ENCODE data around the gene WDTC1. TPM values are rescaled to one million over a fixed set of nuclear protein-coding genes. Genes with fewer than 3 reads are reported as not detected.

The WDTC1 gene
- total RNA-seq, 1 experiment from 2014 or later = 23.7 TPM

DNA sequence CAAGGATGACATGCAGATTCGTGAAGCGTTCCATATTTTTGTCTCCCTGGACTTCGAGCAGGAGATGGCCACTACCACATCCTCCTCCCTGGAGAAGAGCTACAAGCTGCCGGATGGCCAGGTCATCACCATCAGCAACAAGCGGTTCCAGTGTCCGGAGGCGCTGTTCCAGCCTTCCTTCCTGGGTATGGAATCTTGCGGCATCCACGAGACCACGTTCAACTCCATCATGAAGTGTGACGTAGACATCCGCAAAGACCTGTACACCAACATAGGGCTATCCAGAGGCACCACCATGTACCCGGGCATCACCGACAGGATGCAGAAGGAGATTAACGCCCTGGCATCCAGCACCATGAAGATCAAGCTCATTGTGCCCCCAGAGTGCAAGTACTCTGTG lies 90.9 kb downstream of the WDTC1 start:
- ChIA-PET CTCF (no interaction called here), POLR2A (ENCODE audit: unreplicated experiment) (no interaction called here)
- Histone ChIP-seq H3K9ac (ENCODE audit: low read length) (no peak overlapping the region), H3K9me2 (replicated peaks; ENCODE audit: low read length) (no peaks in the 10 kb centered on the region), H3K36me3 (ENCODE audit: low read depth, low read length) (peaks cover 19% of the 10 kb centered on the region), H2AFZ (ENCODE audit: low read length) (no peak overlapping the region), H3K4me3 (ENCODE audit: low read length) (no peak overlapping the region), H3K4me2 (ENCODE audit: low read length) (no peak overlapping the region), H4K20me1 (ENCODE audit: low read length) (no peaks in the 10 kb centered on the region), H3K9me3 (ENCODE audit: low read length) (no peaks in the 10 kb centered on the region), H3K27ac (ENCODE audit: low read length) (no peak overlapping the region), H3K4me1 (ENCODE audit: insufficient read depth, low read length) (peaks cover 12% of the 10 kb centered on the region; the same call in 1 of the 2 replicates), H3K27me3 (ENCODE audit: low read length) (no peaks in the 10 kb centered on the region), H3F3A (ENCODE audit: low read length, unreplicated experiment) (no peaks in the 10 kb centered on the region), H3K79me2 (ENCODE audit: low read length) (peaks cover 76% of the 10 kb centered on the region)
- no peak for DNase-seq
- ATAC-seq = no peak
- no peak for TF ChIP-seq EZH2 (IDR thresholded peaks at IDR 0.05; ENCODE audit: low read length, unreplicated experiment)
- TF ChIP-seq, protein P1, sequence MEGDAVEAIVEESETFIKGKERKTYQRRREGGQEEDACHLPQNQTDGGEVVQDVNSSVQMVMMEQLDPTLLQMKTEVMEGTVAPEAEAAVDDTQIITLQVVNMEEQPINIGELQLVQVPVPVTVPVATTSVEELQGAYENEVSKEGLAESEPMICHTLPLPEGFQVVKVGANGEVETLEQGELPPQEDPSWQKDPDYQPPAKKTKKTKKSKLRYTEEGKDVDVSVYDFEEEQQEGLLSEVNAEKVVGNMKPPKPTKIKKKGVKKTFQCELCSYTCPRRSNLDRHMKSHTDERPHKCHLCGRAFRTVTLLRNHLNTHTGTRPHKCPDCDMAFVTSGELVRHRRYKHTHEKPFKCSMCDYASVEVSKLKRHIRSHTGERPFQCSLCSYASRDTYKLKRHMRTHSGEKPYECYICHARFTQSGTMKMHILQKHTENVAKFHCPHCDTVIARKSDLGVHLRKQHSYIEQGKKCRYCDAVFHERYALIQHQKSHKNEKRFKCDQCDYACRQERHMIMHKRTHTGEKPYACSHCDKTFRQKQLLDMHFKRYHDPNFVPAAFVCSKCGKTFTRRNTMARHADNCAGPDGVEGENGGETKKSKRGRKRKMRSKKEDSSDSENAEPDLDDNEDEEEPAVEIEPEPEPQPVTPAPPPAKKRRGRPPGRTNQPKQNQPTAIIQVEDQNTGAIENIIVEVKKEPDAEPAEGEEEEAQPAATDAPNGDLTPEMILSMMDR (conservative IDR thresholded peaks at IDR 0.05; ENCODE audit: low read depth, low read length) = no peak
- TF ChIP-seq EZH2phosphoT487 (IDR thresholded peaks at IDR 0.05; ENCODE audit: borderline replicate concordance, low read length) = no peak
- no TSS peak for BruUV-seq (replicated peaks)
- intact Hi-C loops (cut with micrococcal nuclease) = no loop called here

DNA sequence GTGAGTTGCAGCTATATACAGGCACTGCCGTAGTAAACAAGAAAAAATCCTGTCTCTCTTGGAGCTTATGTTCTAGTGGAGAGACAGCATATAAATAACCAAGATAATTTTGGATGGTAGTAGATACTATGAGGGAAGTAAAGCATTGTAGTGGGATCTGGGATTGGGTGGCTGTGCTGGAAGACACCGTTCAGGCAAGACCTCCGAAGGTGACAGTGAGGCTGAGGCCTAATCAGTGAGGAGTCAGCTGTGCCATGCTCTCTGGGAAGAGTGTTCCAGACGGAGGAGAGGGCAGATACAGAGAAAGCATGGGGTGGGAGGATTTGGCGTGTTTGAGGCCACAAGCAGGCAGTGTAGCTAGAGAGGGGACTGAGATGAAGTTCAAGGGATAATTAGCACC lies 93.5 kb downstream of the WDTC1 start:
- no peaks in the 10 kb centered on the region for H3K27me3 ChIP-seq (ENCODE audit: low read length)
- TF ChIP-seq EZH2phosphoT487 (IDR thresholded peaks at IDR 0.05; ENCODE audit: borderline replicate concordance, low read length) (no peak), EZH2 (IDR thresholded peaks at IDR 0.05; ENCODE audit: low read length, unreplicated experiment) (no peak)
- TF ChIP-seq, protein P1 (conservative IDR thresholded peaks at IDR 0.05; ENCODE audit: low read depth, low read length) = no peak
- BruUV-seq (replicated peaks) = no TSS peak
- no peaks in the 10 kb centered on the region for H3K9me3 ChIP-seq (ENCODE audit: low read length)
- H3K79me2 ChIP-seq (ENCODE audit: low read length) = peaks cover 67% of the 10 kb centered on the region
- CTCF ChIA-PET = no interaction called here
- no peak overlapping the region for H3K9ac ChIP-seq (ENCODE audit: low read length)
- ATAC-seq (no peak), DNase-seq (no peak)
- no peak overlapping the region for H3K27ac ChIP-seq (ENCODE audit: low read length)
- H3K4me1 ChIP-seq (ENCODE audit: insufficient read depth, low read length) = peaks cover 9% of the 10 kb centered on the region; the same call in 1 of the 2 replicates
- peaks cover 30% of the 10 kb centered on the region for H3K36me3 ChIP-seq (ENCODE audit: low read depth, low read length)
- no peaks in the 10 kb centered on the region for H4K20me1 ChIP-seq (ENCODE audit: low read length)
- POLR2A ChIA-PET (ENCODE audit: unreplicated experiment) = no interaction called here
- no peak overlapping the region for H3K4me2 ChIP-seq (ENCODE audit: low read length)
- H3K9me2 ChIP-seq (replicated peaks; ENCODE audit: low read length) = no peaks in the 10 kb centered on the region
- no peaks in the 10 kb centered on the region for H3F3A ChIP-seq (ENCODE audit: low read length, unreplicated experiment)
- no peak overlapping the region for H3K4me3 ChIP-seq (ENCODE audit: low read length)
- intact Hi-C loops (cut with micrococcal nuclease) = no loop called here
- no peak overlapping the region for H2AFZ ChIP-seq (ENCODE audit: low read length)

DNA sequence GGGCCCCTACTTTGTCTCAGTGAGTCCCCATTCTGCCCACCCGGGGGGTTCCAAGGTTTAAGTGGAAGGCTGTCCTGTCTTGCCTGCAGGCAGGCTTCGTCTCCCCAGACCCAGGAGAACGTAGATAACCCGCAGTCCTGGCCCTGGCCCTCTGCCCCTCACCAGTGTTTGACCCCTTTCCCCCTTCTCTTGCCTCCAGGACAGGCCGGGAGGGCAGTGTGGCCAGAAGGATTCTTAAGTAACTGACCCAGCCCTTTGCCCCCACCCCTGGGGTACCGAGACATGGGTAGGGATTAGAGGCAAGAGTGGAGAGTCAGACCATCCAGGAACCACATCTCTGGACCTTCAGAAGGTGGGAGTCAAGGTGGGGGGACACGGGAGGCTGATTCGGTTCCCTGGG lies 96.4 kb downstream of the WDTC1 start:
- no peaks in the 10 kb centered on the region for H3K9me3 ChIP-seq (ENCODE audit: low read length)
- no peak for DNase-seq
- H3K36me3 ChIP-seq (ENCODE audit: low read depth, low read length) = peaks cover 42% of the 10 kb centered on the region; the same call in 1 of the 2 replicates
- ATAC-seq = no peak
- no peak overlapping the region for H3K4me2 ChIP-seq (ENCODE audit: low read length)
- no peak overlapping the region for H3K4me3 ChIP-seq (ENCODE audit: low read length)
- H3K27me3 ChIP-seq (ENCODE audit: low read length) = no peaks in the 10 kb centered on the region
- no peak overlapping the region for H3K9ac ChIP-seq (ENCODE audit: low read length)
- POLR2A ChIA-PET (ENCODE audit: unreplicated experiment) = no interaction called here
- H3K9me2 ChIP-seq (replicated peaks; ENCODE audit: low read length) = no peaks in the 10 kb centered on the region
- H3K27ac ChIP-seq (ENCODE audit: low read length) = no peak overlapping the region
- intact Hi-C loops (cut with micrococcal nuclease) = no loop called here
- H3K79me2 ChIP-seq (ENCODE audit: low read length) = peaks cover 39% of the 10 kb centered on the region
- H3K4me1 ChIP-seq (ENCODE audit: insufficient read depth, low read length) = no peaks in the 10 kb centered on the region
- TF ChIP-seq EZH2phosphoT487 (IDR thresholded peaks at IDR 0.05; ENCODE audit: borderline replicate concordance, low read length) (no peak), EZH2 (IDR thresholded peaks at IDR 0.05; ENCODE audit: low read length, unreplicated experiment) (no peak)
- TF ChIP-seq, protein P1 (conservative IDR thresholded peaks at IDR 0.05; ENCODE audit: low read depth, low read length) = no peak
- no peaks in the 10 kb centered on the region for H4K20me1 ChIP-seq (ENCODE audit: low read length)
- CTCF ChIA-PET = no interaction called here
- H2AFZ ChIP-seq (ENCODE audit: low read length) = no peak overlapping the region
- no peaks in the 10 kb centered on the region for H3F3A ChIP-seq (ENCODE audit: low read length, unreplicated experiment)
- no TSS peak for BruUV-seq (replicated peaks)
